CD4-positive, alpha-beta T cell treated with Interleukin-17A for 1 hour (primary cell): ENCODE data around the gene C1QTNF8.
"Not testable (repeated sequence)": the region's sequence is repeated elsewhere in the genome, so short reads cannot be mapped to it uniquely, and the experiment has no call there.

Experiments
- DNase-seq: peaks from one replicate; pipeline ENCODE4 v3.0.0-alpha.2; 2020

C1QTNF8 gene

GRCh38 chr16:1091992-1092552 lies 4.0 kb downstream of the C1QTNF8 start:
- DNase-seq = no peak

- no peak for DNase-seq
Measured at GRCh38 chr16:1090620-1091587, 5.1 kb downstream of the C1QTNF8 start.

GRCh38 chr16:1089822-1090619 lies 6.0 kb downstream of the C1QTNF8 start:
- DNase-seq = no peak

DNA sequence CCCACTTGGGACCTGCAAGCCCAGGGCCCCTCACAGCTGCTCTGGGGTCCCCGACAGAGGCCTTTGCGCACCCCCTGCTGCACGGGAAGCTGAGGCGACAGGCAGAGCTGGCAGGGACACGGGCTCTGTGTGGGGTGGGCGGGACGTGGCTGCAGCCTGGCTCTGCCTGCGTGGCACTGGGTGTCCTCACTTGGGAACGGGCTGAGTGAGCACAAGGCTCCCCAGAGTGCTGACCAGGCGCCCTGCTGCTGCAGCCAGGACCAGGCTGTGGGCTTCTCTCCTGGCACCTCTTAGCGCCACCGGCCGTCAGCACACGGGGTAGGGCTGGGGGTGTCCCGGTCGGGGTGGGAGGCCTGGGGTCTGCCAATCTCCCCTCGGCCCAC lies 6.6 kb downstream of the C1QTNF8 start:
- no peak for DNase-seq

GRCh38 chr16:1088295-1089170 lies 7.5 kb downstream of the C1QTNF8 start:
- DNase-seq = no peak

GRCh38 chr16:1086443-1086842 lies 9.6 kb downstream of the C1QTNF8 start:
- DNase-seq = not testable (repeated sequence)

GRCh38 chr16:1084971-1085370 lies 11.1 kb downstream of the C1QTNF8 start:
- no peak for DNase-seq

DNA sequence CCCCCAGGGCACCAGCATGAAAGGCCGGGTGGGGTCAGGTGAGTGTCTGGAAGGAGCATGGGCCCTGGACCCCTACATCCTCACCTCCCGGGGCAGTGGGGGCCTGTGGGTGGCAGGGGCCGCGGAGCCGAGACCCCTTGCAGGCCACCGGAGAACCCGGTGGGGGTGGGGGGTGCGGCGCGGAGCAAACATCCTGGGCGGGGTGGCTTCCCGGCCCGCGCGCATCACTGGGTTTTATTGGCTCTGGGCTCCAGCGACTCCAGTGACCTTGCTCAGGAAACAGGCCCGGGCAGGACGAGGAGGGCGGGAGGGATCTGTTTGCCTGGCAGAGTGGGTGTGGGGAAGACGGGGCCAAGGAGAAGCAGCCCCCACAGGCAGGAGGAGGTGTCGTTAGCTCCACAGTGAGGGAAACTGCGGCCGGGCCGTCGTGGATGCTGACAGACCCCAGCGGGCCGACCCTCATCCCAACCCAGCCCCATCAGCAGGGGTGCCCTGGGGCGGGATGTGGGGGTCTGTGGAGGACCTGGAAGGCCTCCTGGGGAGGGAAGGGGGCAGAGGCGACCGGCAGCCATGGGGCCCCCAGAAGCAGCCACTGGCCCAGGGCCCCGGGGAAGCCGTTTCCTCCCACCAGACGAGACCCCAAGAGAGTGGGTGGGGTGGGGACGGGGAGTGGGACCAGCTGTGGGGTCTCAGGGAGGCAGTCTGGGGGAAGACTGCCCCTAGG lies 12.9 kb downstream of the C1QTNF8 start:
- DNase-seq = no peak

DNA sequence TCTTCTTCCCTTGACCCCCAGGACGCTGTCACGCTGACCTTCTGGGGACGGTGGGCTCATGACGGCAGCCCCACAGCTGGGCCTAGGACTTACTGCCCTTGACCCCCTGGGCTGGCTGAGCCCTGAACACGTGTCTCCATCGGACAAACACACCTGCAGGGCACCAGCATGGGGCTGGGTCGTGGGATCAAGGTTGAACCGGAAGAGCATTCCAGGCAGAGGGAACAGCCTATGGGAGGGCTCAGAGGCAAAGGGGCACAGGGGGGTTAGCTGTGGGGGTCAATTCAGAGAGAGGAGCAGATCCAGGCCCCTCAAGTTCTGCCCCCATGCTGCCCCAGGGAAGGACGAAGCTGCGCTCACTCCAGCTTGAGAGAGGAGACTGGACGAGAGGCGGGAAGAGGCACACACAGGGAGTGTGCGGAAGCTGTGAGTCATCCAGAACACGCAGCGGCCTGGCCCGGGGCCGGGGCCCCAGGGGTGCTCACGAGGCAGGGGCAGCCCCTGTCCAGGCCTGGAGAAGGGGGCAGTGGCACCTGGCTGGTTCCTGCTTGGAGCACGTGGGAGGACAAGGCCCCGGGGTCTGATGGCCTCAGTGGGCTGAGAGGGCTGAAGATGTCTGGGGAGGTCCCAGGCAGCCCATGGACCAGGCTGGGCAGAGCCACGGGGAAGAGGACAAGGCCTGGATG lies 13.6 kb downstream of the C1QTNF8 start:
- no peak for DNase-seq

- no peak for DNase-seq
Measured at GRCh38 chr16:1081734-1082265, 14.2 kb downstream of the C1QTNF8 start.

DNA sequence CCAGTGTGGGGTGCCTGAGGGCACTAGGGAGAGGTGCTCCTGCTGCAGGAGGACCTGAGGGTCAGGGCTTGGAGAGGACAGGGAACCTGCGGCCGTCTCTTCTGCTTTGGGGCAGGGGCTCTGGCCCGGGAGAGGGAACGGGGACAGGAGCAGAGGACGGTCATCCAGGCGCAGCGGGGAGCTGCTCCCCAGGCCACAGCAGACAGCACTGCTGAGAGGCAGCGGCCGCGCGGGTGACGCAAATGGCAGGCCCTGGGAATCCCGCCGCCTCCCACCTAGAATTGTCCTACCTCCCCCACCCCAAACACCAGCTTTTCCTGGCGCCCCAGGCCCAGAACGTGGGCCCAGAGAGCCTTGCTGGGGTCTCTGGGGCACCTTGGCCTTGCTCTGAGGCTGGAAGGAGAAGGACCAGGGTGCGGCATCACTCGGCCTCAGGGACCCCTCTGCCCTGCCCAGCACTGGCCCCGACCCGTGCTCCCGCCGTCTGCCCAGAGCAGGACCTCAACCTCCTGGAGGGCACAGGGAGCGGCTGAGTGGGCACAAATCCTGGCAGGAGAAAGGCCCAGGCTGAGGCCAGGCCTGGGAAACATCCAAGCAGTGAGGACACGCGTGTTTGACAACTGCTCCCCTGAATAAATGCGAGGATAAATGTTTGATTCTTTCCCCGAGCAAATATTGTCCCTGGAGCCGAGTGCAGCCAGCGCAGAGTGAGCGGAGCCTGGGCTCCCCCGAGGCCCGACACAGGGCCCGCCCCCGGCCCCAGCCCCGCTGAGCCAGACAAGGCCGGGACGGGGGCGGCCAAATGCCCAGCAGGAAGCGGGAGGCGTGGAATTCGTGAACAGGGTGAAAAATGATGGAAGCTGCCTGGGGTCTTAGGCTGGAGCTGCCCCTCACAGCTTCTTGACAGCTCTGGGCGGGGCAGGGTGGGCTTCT lies 15.0 kb downstream of the C1QTNF8 start:
- DNase-seq = no peak

- no peak for DNase-seq
Measured at GRCh38 chr16:1079786-1080525, 16.1 kb downstream of the C1QTNF8 start.

DNA sequence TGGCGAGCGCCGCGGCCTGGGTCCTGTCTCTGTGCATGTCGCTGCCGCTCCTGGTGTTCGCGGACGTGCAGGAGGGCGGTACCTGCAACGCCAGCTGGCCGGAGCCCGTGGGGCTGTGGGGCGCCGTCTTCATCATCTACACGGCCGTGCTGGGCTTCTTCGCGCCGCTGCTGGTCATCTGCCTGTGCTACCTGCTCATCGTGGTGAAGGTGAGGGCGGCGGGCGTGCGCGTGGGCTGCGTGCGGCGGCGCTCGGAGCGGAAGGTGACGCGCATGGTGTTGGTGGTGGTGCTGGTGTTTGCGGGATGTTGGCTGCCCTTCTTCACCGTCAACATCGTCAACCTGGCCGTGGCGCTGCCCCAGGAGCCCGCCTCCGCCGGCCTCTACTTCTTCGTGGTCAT lies 16.7 kb downstream of the C1QTNF8 start:
- DNase-seq = no peak

GRCh38 chr16:1078579-1079021 lies 17.4 kb downstream of the C1QTNF8 start:
- no peak for DNase-seq

GRCh38 chr16:1077877-1078578 lies 18.0 kb downstream of the C1QTNF8 start:
- DNase-seq = no peak

DNA sequence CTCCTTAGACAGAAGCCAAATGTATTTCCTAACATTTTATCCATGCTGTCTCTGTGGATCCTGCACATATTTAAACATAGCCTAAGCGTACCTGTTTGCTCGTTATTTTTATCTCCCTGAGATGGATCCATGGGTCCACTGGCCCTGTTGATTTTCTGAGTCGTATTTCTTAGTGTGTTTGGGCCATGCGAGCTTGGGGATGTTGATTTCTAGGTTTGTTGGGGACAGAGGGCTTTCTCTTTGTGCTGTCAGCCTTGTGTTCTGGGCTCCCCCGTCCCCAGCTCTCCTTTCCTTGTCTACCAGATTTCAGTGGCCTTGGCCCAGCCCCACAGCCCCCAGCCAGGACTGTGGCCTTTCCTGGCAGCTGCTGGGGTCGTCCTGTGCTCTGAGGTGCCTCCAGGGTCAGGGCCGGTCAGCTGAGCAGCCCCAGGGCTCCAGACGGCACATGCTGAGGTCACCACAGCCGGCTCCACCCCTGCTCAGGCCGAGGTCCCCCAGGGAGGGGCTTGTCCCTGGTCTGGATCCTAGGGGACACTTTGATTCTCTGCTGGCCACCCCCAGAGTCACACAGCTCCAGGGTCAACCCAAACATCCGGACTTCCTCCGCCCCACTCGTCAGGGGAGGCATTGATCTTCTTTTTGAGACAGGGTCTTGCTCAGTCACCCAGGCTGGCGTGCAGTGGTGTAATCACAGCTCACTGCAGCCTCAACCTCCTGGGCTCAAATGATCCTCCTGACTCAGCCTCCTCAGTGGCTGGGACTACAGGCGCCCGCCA lies 19.1 kb downstream of the C1QTNF8 start:
- no peak for DNase-seq

GRCh38 chr16:1075546-1075945 lies 20.5 kb downstream of the C1QTNF8 start:
- no peak for DNase-seq

DNA sequence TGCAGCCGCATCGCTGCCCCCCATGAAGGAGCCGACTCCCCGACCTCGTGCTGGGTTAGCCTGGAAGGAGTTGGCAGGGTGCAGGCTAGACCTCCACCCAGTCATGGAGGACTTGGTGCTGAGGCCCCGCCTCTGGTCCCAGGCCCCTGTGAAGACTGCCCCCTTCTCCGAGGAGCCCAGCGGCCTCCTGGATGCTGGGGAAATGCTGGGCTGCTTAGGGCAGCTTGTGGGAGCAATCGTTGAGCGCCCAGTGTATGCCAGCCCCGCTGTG lies 21.7 kb downstream of the C1QTNF8 start:
- no peak for DNase-seq
